Liver (tissue), 9 donors: Measurements from ENCODE around the gene RGS3. TPM values are rescaled to one million over a fixed set of nuclear protein-coding genes. Genes with fewer than 3 reads are reported as not detected.
"Not testable (repeated sequence)": the region's sequence is repeated elsewhere in the genome, so short reads cannot be mapped to it uniquely, and the experiment has no call there.

ENCODE experiments used
- DNase-seq: peaks from one replicate; pipeline ENCODE4 v3.0.0-alpha.2; 2017; ENCODE audit warnings: low spot score
- H3K27ac ChIP-seq, 2 donors: one replicate each; pipeline ENCODE4 v1.7.0; 2013; ENCODE audit warnings: inconsistent platforms in 2 of 2, low read length in 2 of 2, control low read depth in 1 of 2, low read depth in 1 of 2, mild to moderate bottlenecking in 1 of 2
- H3K27me3 ChIP-seq, 4 donors: one replicate each; pipeline versions ENCODE4 v1.6.1 to v1.7.0; 2013; ENCODE audit warnings: low read length in 3 of 4, inconsistent platforms in 1 of 4, mild to moderate bottlenecking in 1 of 4, moderate library complexity in 1 of 4; ENCODE audit not compliant: control insufficient read depth in 4 of 4, insufficient read depth in 4 of 4
- H3K36me3 ChIP-seq, 4 donors: one replicate each; pipeline versions ENCODE4 v1.6.1 to v1.7.0; 2013; ENCODE audit warnings: low read length in 3 of 4, mild to moderate bottlenecking in 3 of 4, low read depth in 1 of 4, moderate library complexity in 1 of 4; ENCODE audit not compliant: control insufficient read depth in 4 of 4, insufficient read depth in 3 of 4
- H3K4me1 ChIP-seq, 4 donors: one replicate each; pipeline versions ENCODE4 v1.6.1 to v1.7.0; 2013; ENCODE audit warnings: low read length in 3 of 4, mild to moderate bottlenecking in 3 of 4, moderate library complexity in 1 of 4; ENCODE audit not compliant: control insufficient read depth in 4 of 4, insufficient read depth in 4 of 4
- H3K4me3 ChIP-seq, 3 donors: one replicate each; pipeline versions ENCODE4 v1.6.1 to v1.7.0; 2013; ENCODE audit warnings: low read length in 3 of 3, control low read depth in 1 of 3, low read depth in 1 of 3, mild to moderate bottlenecking in 1 of 3
- H3K9ac ChIP-seq, 2 donors: one replicate each; pipeline ENCODE4 v1.7.0; 2013; ENCODE audit warnings: low read length in 2 of 2, mild to moderate bottlenecking in 2 of 2, moderate library complexity in 2 of 2, control low read depth in 1 of 2, low read depth in 1 of 2
- H3K9me3 ChIP-seq, 4 donors: one replicate each; pipeline versions ENCODE4 v1.6.1 to v1.7.0; 2013; ENCODE audit warnings: low read length in 3 of 4; ENCODE audit not compliant: control insufficient read depth in 4 of 4
- CTCF ChIP-seq: fragments of 150-350 bp; IDR thresholded peaks from 2 replicates; pipeline ENCODE4 v1.5.1; 2017; ENCODE audit warnings: improper control_type of control experiment, low read depth, low read length; ENCODE audit not compliant: missing input control
- EGR1 ChIP-seq, 2 donors: IDR thresholded peaks; 2 replicates each; pipeline ENCODE4 v1.6.1; 2016 to 2018; ENCODE audit warnings: antibody characterized with exemption in 2 of 2, low read depth in 2 of 2
- FOXA2 ChIP-seq: IDR thresholded peaks from 2 replicates; pipeline ENCODE4 v1.6.1; 2016; ENCODE audit warnings: antibody characterized with exemption
- GABPA ChIP-seq, 2 donors: IDR thresholded peaks in 1 of 2; conservative IDR thresholded peaks in 1 of 2; 2 replicates each; pipeline ENCODE4 v1.6.1; 2016; ENCODE audit warnings: antibody characterized with exemption in 2 of 2, mild to moderate bottlenecking in 1 of 2, moderate library complexity in 1 of 2
- HNF4A ChIP-seq, 2 donors: conservative IDR thresholded peaks; 2 replicates each; pipeline ENCODE4 v1.6.1; 2016; ENCODE audit warnings: antibody characterized with exemption in 2 of 2, mild to moderate bottlenecking in 2 of 2
- NR2F2 ChIP-seq: IDR thresholded peaks from 2 replicates; pipeline ENCODE4 v1.6.1; 2016; ENCODE audit warnings: antibody characterized with exemption
- RAD21 ChIP-seq, 2 donors: IDR thresholded peaks; 2 replicates each; pipeline ENCODE4 v1.6.1; 2016; ENCODE audit warnings: antibody characterized with exemption in 2 of 2, mild to moderate bottlenecking in 2 of 2
- REST ChIP-seq: IDR thresholded peaks from 2 replicates; pipeline ENCODE4 v1.6.1; 2016; ENCODE audit warnings: antibody characterized with exemption, mild to moderate bottlenecking
- TAF1 ChIP-seq: conservative IDR thresholded peaks from 2 replicates; pipeline ENCODE4 v1.6.1; 2016; ENCODE audit warnings: antibody characterized with exemption, mild to moderate bottlenecking
- YY1 ChIP-seq: IDR thresholded peaks from 2 replicates; pipeline ENCODE4 v1.6.1; 2016; ENCODE audit warnings: antibody characterized with exemption, mild to moderate bottlenecking
- ZBTB33 ChIP-seq: IDR thresholded peaks from 2 replicates; pipeline ENCODE4 v1.6.1; 2016; ENCODE audit warnings: antibody characterized with exemption
- WGBS: extraction: QIAGEN DNeasy Blood & Tissue Kit; methylation state at CpG from one replicate; pipeline ENCODE4 v1.1.7; 2013; 5-methylcytosine and 5-hydroxymethylcytosine counted together
- polyA plus RNA-seq, 2 donors: library from polyadenylated mRNA; stranded (reverse) in 1 of 2; unstranded in 1 of 2; fragments of 200-250 nt in 1 of 2; fragments of >200 nt in 1 of 2; fragmentation: Nextera tagmentation in 1 of 2; extraction: Ambion mirVana in 1 of 2; gene quantifications; one replicate each; pipeline versions ENCODE4 v1.2.1 to v1.2.3, GENCODE V29; 2013 to 2015
- total RNA-seq, 2 donors: library from RNA; depleted of rRNA; stranded (reverse); fragments of >200 nt; gene quantifications; one replicate each; pipeline ENCODE4 v1.2.3, GENCODE V29; 2014
- TF ChIP-seq, protein P1 (sequence below): IDR thresholded peaks from 2 replicates; pipeline ENCODE4 v1.6.1; 2016; ENCODE audit warnings: antibody characterized with exemption
- TF ChIP-seq, protein P2 (sequence below): IDR thresholded peaks from 2 replicates; pipeline ENCODE4 v1.6.1; 2016; ENCODE audit warnings: antibody characterized with exemption
- donor health status: healthy.
- donor health status: healthy.
- donor health status: healthy.
- donor health status: healthy.
- donor health status: healthy.

RGS3 gene
- total and polyA plus RNA-seq, 4 donors = 13.0 to 65.0 (median 28.3) TPM

- H3K36me3 ChIP-seq = no peaks in the 10 kb centered on the region
- H3K27ac ChIP-seq = no peak overlapping the region
- H3K27me3 ChIP-seq = no peaks in the 10 kb centered on the region
- H3K9me3 ChIP-seq = no peaks in the 10 kb centered on the region
- no peak overlapping the region for H3K4me3 ChIP-seq
- TF ChIP-seq TAF1 (no peak), RAD21 (IDR thresholded peaks at IDR 0.05) (no peak), REST (no peak), YY1 (no peak), NR2F2 (no peak)
- TF ChIP-seq, protein P1, sequence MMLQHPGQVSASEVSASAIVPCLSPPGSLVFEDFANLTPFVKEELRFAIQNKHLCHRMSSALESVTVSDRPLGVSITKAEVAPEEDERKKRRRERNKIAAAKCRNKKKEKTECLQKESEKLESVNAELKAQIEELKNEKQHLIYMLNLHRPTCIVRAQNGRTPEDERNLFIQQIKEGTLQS = no peak
- TF ChIP-seq, protein P2, sequence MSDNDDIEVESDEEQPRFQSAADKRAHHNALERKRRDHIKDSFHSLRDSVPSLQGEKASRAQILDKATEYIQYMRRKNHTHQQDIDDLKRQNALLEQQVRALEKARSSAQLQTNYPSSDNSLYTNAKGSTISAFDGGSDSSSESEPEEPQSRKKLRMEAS = no peak
- 91% methylated on average over 4 of the region's 4 CpGs for WGBS
- no peak for DNase-seq
- no peak overlapping the region for H3K9ac ChIP-seq
- H3K4me1 ChIP-seq = no peaks in the 10 kb centered on the region
Measured at GRCh38 chr9:113436728-113437515, 26.6 kb upstream of the RGS3 start.

- not testable (repeated sequence) for H3K4me3 ChIP-seq, H3K27ac ChIP-seq, H3K9me3 ChIP-seq, H3K4me1 ChIP-seq, H3K36me3 ChIP-seq, H3K27me3 ChIP-seq, H3K9ac ChIP-seq, DNase-seq
- WGBS = 94% methylated on average over 1 of the region's 1 CpG
Measured at GRCh38 chr9:113437716-113438115, 25.8 kb upstream of the RGS3 start.

DNA sequence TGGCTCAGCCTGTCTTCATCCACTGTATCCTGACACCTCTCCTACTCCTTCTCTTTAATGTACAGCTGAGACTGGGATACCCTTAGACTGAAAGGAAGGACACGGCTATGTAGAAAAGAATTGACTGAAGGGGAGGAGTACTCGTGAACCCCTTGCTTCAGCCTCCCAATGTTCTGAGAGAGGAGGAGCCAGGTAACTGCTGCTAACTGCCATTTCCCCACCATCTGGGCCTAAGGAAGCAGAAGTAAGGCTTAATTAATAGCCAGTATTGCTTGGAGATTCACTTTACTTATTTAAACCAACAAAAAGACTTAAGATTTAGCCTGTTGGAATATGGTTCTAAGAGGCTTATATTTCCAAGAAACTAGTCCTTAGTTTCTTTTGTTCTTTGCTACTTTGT is 18.8 kb upstream of the RGS3 start:
- H3K4me1 ChIP-seq = peaks cover 3 to 10% (median 9%) of the 10 kb centered on the region in 4 donors
- no peak for DNase-seq
- WGBS = 89% methylated on average over 2 of the region's 2 CpGs
- no peak overlapping the region for H3K4me3 ChIP-seq
- no peaks in the 10 kb centered on the region for H3K36me3 ChIP-seq
- H3K27me3 ChIP-seq = no peaks in the 10 kb centered on the region
- H3K9me3 ChIP-seq = no peaks in the 10 kb centered on the region
- no peak overlapping the region for H3K9ac ChIP-seq
- H3K27ac ChIP-seq = no peak overlapping the region
- TF ChIP-seq ZBTB33 (no peak), RAD21 (IDR thresholded peaks at IDR 0.05) (no peak), YY1 (no peak), REST (no peak), TAF1 (no peak), CTCF (no peak), FOXA2 (no peak), EGR1 (IDR thresholded peaks at IDR 0.05; ENCODE audit: low read depth in 2 of 2) (no peak), HNF4A (conservative IDR thresholded peaks at IDR 0.05) (no peak), GABPA (IDR thresholded peaks at IDR 0.05 in 1 of 2, conservative IDR thresholded peaks at IDR 0.05 in 1 of 2) (no peak)
- TF ChIP-seq, protein P2 = no peak
- TF ChIP-seq, protein P1 = no peak
